Stimulated activated CD8-positive, alpha-beta memory T cell treated with anti-CD3 and anti-CD28 coated beads, Interleukin-12 subunit alpha, Interleukin-12 subunit beta, amount 100 ng/mL, for 24 hours (primary cell): ENCODE measurements around the gene CYB5B.

Experiments
- DNase-seq: peaks from one replicate; pipeline ENCODE4 v3.0.0-alpha.2; 2020; ENCODE audit errors: extremely low read depth

CYB5B gene

DNA sequence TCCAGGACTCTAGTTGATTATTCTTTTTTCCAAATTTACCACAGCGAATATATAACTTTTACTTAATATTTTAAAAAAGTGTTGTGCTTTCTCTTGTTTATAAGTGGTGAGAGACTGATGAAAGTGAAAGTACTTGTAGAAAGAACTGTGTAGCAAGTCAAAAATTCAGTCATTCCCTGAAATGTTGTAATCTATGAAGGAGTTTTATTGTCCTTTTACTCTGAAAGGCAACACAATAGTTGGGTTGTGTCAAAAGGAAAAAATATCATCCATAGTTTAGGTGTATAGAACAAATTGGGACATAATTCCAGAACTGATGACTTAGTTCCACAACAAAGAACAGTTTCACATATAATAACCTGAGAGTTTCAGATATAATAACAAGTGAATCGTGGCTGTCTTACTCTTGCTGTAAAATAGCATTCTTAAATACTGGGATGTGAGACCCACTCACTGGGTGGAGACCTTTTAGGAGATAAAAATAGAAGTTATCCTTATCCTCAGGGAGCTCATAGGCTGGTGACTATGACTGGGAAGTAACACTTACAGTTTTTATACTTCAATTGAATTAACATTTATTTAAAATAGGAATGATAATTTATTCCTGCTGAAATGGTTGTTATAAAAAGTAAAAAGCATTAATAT is 20.6 kb downstream of the CYB5B start:
- no peak for DNase-seq

DNA sequence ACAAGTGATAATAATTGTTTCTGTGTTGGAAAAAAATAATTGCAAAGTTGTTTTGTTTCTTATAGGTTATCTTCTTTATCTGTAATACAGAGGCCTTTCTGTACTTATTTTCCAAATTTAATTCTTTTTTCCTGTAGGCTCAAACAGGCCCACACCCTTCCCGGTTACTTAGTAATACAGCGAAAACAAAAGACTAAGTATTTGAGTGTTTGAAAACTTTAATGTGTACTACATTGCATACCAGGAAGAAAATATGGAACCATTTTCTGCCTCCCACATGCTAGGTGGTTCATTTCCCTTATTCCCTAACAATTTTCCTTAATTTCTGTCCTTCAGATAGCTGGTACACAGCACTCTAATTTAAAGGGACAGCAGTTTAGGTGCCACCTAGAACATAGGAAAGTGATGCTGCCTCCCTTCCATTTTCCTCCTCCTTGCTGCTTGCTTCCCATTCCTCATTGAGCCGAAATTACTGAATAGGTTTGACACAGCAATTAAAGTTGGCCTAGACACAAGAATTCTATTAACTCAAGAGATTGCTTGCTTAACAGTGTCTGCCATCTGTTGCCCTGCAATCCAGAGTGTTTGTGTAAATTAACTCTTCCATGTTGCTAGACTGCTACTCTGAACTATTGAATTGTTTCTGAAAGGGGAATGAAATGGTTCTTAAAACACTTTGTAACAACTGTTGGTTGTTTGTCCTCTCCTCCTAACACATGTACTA is 24.2 kb downstream of the CYB5B start:
- DNase-seq = no peak

DNA sequence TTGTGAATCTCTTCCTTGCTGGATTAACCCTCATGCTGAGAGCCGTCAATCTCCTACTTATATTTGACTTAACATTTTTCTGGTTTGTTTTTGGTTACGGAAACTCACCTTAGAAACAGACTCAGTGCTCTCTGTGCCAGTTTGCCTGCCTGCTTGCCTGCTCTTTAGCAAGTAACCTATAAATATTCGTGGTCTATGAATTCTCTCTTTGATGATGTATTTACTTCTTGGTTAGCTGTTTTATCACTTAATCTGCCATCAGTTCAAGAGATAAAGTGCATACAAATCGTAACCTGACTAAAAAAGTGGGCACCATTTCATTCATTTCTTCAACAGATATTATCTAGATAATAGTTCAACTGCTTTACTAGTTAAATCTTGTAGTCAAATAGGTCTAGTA is 26.7 kb downstream of the CYB5B start:
- no peak for DNase-seq

DNA sequence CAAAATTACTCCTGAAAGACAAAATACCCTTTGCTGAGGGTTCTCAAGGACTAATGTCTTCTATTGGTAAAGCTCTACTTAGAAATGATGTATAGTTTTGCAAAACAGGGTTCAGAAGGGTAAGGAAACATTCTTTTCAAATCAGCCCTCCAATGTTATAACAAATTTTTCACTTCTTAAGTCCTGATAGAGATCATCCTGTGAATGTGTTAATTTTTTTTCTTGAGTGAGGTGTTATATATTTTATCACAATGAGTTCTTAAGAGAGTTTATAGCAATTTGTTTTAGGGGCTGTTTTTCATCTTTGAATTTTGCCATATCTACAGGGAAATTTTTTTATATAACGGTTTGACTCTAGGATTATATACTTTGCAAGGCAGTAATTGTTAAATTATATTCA is 29.5 kb downstream of the CYB5B start:
- DNase-seq = no peak

DNA sequence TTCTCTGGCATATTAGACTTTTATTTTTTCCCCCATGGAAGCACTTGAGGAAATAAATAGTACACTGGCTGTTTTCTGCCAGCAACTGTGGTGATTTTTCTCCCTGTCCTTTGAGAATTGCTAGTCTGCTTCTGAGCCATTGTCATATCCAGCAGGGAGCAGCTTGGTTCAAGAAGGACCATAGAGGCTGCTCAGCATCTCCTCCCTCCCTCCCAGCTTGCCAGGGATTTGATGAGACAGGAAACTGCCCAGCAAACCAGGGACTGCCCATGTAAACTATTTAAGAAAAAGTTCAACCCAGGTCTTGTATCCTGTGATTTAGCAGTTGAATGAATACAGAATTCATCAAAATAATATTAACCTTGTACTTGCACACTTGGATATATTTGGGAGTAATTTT is 39.5 kb downstream of the CYB5B start:
- no peak for DNase-seq

DNA sequence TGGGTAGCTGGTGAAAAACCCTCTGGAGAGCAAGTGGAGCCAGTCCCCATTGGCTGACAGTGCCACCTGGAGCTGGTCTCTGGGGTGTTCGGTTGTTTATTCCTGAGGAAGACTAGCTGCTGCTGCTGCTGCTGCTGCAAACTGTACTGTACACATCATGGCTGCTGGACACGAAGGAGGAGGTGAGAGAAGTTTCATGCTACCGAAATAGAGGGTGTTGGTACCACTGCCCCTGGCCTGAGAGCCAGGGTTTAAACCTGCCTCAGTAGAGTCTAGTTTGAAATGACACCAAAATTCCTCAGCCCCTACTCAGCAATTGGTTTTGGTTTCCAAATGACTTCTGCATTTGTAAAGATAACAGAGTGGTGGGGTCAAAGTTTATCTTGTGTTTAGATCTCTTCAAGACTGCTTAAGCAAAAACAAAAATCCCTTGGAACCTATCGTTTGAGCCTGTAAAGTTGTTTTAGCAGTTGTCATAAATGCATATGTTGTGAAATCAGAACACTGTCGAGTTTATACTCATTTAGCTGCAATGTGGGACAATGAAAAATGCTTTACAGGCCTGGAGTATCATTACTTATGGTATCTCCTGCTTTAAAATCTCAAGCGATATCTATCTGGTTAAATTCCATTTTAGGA is 40.8 kb downstream of the CYB5B start:
- DNase-seq = no peak

DNA sequence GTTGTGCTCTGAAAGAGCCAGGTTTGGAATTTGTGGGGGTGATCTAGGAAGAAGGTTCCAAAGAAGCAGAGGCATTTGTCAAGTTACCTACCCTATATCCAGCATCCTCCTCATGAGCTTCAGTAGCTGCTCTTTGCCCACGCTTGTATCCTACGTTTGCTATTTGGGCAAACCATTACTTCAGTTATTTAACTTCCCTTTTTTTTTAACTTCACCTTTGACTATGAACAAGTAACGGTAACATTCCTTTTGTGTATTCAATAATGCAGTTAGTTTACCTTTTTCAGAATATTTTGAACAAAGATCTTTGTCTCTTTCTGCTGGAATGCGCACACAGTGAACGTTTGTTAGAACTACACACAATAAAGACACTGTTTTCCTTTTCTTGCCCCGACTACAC is 41.5 kb downstream of the CYB5B start:
- DNase-seq = no peak

DNA sequence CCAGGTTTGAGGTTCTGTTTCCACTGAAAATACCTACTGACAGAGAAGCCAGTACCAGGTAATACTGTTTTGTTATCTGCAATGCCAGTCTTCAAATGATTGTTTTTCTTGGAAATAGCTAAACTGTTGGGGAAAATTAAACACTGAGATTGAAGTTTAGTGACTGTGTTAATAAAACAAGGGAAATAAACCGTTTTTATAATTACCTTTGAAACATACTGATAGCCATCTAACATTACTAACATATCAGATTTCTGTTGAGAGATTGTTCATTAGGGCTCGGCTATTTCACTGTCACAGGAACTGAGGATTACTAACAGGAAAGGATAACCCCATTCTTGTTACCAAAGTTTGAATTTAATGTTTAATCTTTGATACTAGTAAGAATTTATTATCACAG is 42.1 kb downstream of the CYB5B start:
- DNase-seq = no peak

DNA sequence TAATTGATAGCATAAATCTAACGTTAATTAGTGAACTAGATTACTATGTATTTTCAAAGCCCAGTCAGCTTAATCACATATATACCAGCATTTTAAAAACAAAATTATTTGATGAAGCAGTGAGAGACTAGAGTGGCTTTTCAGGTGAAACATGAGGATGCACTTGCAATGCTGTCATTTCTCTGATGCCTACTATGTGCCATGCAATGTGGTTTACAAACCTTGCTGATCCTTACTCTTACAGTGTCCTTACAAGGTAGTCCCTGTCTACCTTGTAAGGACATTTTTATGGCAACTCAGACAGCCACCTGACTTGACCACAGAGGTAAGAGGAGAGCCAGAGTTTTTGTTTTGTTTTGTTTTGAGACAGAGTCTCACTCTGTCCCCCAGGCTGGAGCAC is 42.7 kb downstream of the CYB5B start:
- DNase-seq = no peak

DNA sequence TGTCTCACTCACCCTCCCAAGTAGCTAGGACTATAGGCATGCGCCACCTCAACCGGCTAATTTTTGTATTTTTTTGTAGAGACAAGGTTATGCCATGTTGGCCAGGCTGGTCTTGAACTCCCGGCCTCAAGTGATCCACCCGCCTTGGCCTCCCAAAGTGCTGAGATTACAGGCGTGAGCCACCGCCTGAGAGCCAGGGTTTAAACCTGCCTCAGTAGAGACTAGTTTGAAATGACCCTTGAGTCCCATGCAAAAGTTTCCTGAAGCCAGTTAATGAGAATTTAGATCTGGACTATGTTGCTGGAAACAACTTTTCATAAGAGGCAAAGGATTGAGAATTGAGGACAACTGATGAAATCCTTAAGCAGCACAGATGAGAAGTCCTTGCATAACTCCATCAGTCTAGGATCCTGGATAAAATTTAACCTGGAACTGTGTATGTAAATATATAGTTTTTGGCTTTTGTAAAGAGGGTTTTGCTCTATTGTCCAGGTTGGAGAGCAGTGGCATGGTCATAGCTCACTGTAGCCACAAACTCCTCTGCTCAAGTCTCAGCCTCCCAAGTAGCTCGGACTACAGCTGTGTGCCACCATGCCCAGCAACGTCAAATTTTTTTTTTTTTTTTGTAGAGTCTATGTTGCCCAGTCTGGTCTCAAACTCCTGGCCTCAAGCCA is 43.2 kb downstream of the CYB5B start:
- DNase-seq = no peak

DNA sequence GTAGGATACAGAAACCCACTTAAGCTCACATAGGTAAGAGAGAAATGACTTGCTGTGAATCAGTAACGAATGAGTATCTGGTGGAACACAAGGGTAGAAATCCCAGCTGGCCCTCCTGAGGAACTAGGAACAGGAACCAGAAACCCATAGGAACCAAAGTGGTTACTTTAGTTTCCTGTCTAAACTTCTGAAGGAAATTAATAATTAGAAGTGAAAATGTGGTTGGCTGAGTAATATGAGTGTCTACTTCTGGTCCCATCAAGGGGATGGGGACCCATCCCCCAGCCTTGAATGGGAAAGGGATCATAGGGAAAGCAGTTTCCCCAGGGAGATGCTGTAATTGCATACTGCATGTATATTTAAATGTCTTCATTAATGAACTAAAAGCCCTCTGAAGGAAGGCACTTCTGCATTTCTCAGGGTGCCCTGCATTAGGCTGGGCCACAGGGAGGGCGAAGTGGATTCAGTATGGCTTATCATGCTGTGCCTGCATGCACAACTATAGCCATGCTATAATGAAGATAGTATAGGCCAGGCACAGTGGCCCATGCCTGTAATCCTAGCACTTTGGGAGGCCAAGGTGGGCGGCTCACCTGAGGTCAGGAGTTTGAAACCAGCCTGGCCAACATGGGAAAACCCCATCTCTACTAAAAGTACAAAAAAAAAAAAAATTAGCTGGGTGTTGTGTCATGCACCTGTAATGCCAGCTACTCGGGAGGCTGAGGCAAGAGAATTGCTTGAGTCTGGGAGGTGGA is 45.6 kb downstream of the CYB5B start:
- DNase-seq = no peak

DNA sequence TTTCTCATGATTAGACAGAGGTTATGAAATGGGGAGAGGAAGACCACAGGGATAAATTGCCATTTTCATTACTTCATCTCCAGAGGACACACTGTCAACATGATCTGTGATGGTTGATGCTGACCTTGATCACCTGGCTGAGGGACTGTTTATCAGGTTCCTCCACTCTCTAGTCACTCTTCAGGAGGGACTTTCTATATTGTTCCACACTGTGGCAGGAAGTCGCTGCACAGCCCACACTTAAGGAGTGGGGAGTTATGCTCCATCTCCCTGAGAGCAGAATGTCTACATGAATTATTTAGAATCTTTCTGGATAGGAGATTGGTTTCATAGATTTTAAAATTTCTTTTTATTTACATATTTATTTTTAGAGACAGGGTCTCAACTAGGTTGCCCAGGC is 46.7 kb downstream of the CYB5B start:
- no peak for DNase-seq

DNA sequence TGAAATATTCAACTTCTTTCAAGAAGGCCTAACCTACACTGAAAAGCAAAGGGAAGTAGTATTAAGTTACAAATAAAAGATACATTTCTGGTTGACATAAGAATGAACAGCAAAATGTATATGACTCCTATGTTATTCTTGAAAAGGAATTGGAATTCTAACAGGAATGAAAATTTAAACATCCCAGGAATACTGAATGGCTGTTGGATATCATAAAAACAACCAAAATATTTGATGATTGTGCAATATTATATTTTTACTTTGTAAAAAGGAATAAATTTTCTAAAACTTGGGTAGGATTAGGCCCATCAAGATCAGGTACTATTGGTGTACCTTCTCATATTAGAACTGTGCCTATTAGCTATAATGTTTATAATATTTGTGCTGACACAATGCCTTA is 50.0 kb downstream of the CYB5B start:
- no peak for DNase-seq

DNA sequence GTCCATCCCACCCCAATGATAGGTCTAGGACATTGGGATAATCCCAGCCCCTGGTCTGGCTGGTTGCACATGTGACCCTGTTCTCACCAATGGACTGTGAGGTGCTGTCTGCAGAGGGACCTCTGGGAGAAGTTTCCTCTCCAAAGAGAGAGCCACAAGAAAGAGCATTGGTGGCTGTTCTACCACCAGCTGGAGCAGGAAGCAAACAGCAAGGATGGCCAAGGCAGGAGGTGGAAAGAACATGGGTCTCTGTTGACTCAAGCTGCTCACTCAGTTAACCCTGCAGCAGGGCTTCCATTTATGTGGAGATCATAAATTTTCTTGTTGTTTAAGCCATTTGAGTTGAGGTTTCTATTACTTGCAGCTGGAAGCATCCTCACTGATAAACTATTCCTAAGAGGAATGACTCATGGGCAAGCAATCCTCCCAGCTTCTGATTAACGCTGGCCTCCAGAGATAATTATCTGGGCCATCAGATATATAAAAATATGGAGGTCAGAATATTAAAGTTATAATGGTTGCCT is 52.6 kb downstream of the CYB5B start:
- no peak for DNase-seq

DNA sequence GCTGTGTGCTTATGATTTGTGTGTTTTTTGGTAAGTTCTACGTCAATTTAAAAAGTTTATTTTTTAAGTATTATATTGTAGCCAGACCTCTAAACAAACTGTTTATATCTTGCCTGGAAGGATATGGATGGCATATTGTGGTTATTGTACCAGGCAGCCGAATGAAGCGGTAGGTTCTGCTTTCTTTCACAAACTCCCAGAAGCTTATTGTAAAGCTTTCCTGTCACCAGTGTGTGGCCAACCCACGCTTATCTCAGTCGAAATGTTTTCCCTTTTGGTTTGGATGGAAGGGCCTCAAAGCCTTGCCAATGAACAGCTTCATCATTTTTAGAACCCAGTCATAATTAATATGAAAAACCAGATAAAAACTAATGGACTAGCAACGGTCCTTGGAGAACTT is 53.1 kb downstream of the CYB5B start:
- no peak for DNase-seq

DNA sequence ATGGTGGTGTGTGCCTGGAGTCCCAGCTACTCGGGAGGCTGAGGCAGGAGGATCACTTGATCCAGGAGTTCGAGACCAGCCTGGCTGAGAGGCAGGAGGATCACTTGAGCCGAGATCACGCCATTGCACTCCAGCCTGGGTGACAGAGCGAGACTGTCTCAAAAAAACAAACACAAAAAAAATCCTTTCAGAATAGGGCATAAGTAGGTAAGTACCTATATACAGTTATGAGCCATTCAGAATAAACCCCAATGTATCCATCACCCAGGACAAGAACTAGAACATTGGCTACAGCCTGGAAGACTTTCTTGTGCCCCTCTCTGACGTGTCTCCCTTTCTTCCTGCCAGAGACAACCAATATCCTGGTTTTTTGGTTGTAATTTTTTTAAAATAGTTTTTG is 54.3 kb downstream of the CYB5B start:
- no peak for DNase-seq

DNA sequence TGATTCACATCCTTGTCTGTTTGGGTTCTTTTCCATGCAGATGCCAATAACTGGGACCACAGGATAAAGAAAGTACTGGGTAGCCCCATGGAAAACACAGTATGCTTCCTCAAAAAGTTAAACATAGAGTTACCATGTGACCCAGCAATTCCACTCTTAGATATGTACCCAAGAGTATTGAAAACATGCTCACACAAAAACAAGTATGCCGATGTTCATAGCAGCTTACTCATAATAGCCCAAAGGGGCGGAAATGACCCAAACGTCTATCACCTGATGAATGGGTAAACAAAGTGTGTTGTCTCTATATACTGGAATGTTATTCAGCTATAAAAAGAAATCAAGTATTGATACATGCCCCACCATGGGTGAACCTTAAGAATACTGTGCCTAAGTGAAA is 55.4 kb downstream of the CYB5B start:
- no peak for DNase-seq

DNA sequence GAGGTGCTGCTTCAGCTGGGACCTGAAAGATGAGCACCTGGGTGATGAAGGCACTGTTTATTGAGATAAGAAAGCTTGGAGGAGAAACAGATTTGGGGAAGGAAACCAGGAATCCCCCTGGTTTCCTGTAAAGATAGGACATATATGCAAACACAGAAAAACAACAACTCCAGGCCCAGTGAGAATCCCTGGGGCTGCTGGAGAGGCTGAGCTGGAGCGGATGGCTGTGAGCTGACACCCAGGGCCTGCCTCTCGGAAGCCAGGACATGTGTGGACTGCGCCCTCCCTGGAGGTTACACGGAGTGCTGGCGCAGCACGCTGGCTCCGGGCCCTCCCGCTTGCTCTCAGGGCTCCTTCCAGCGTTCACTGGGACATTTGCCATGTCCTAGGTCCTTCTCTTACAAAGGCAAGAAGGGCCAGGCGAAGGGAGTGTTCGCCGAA is 57.5 kb downstream of the CYB5B start:
- DNase-seq = no peak

DNA sequence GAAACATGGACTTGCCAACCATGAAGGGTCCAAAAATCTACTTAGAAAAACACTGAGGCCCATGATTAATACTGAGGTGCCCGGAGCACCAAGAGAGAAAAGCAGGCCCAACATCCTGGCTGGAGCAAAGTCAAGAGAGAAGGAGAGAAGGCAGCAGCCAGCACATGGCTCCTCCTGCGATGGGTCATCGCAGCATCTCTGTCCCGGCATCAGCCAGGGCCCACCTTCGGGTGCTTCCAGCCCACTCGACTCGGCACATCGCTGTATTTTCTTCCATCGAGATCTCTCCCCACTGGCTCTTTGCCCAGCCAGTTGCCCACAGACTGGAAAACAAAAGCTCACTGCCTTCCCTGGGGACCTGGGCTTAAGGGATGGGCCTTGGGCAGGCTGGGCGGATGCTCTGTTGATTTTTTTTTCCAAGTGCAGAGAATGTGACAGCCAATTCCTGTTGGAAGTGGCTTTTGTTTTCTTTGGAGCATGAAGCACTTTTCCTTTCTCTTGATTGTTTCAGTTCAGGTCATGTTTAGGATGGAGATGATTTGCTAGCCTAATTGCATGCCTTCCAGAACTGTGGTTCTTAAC is 58.1 kb downstream of the CYB5B start:
- no peak for DNase-seq

DNA sequence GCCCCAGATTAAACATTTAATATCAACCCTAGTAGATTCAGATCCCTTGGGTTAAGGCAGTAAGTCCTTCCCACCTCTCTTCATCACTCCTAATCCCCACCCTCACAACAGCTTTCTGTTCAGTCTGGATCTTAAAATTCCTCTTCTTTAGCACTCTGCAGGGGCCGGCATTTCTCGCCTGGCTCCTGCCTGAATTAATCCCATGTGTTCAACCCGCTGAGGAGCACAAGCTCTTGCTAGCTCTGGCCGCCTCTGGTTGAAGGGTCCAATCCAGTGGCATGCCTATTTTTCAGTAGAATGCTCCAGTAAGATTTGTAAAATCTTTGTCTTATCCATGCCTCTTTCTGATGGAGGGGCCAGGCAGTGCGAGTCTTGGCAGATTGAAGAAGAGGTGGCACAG is 59.2 kb downstream of the CYB5B start:
- no peak for DNase-seq

DNA sequence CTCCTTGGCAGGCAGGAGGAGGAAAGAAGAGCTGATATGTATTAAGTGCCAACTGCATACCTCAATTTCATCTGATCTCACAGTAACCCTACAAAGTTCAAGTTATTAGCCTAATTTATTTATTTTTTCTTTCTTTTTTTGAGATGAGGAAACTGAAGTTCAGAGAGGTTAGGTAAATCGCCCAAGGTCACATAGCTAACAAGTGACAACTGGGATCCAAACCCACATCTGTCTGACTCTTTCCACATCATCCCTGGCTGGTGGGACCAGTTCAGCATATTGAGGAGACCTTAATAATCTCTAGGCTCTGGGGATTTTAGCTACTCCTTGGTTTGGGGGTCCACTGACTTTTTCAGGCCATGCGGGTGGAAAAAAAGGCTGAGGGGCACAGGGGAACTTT is 60.9 kb downstream of the CYB5B start:
- no peak for DNase-seq
